A673 (cell line): Measurements from ENCODE around the gene FTO. TPM values are rescaled to one million over a fixed set of nuclear protein-coding genes. Genes with fewer than 3 reads are reported as not detected.

ENCODE experiments used
- BruUV-seq: library from RNA; stranded (reverse); fragments of 400-500 nt; replicated peaks from 2 replicates; lab custom pipeline; 2021; lab: Mats Ljungman, UMichigan
- CTCF ChIA-PET: fragments of 300-600 bp; sonication (Branson Sonifier 250); formaldehyde crosslinking; loops from one replicate; lab custom pipeline; 2022; ENCODE audit warnings: antibody characterized with exemption; lab: Charles Lee
- POLR2A ChIA-PET: fragments of 300-600 bp; sonication (Branson Sonifier 250); formaldehyde crosslinking; loops from one replicate; lab custom pipeline; 2022; ENCODE audit warnings: antibody characterized with exemption; ENCODE audit not compliant: low non-redundant PET; lab: Charles Lee
- DNase-seq: peaks from one replicate; pipeline ENCODE4 v3.0.0-alpha.2; 2015; ENCODE audit warnings: low spot score
- H3K27ac ChIP-seq: fragments of 200-600 bp; sonication (generic); 2 replicates; pipeline ENCODE4 v1.5.1; 2016; ENCODE audit warnings: mixed run types, low read depth, mild to moderate bottlenecking, mixed read lengths, antibody characterized with exemption, low read length; ENCODE audit not compliant: poor library complexity, severe bottlenecking
- H3K27me3 ChIP-seq: fragments of 200-600 bp; sonication (generic); replicated peaks from 2 replicates; pipeline ENCODE4 v1.6.1; 2017; ENCODE audit warnings: mixed run types, low read depth, mild to moderate bottlenecking, mixed read lengths, antibody characterized with exemption, low read length; ENCODE audit not compliant: insufficient read depth, poor library complexity
- H3K36me3 ChIP-seq: fragments of 200-600 bp; sonication (generic); 2 replicates; pipeline ENCODE4 v1.6.1; 2016; ENCODE audit warnings: mixed run types, mild to moderate bottlenecking, mixed read lengths, antibody characterized with exemption, low read length; ENCODE audit not compliant: insufficient read depth, poor library complexity, severe bottlenecking
- H3K4me1 ChIP-seq: fragments of 200-600 bp; sonication (generic); 2 replicates; pipeline ENCODE4 v1.6.1; 2017; ENCODE audit warnings: mixed run types, mild to moderate bottlenecking, mixed read lengths, antibody characterized with exemption, low read length; ENCODE audit not compliant: insufficient read depth, poor library complexity, severe bottlenecking
- H3K4me3 ChIP-seq: fragments of 200-600 bp; sonication (generic); 2 replicates; pipeline ENCODE4 v1.5.1; 2016; ENCODE audit warnings: low read depth, mixed run types, mild to moderate bottlenecking, mixed read lengths, low read length; ENCODE audit not compliant: poor library complexity, severe bottlenecking
- H3K9me3 ChIP-seq: fragments of 200-600 bp; sonication (generic); 2 replicates; pipeline ENCODE4 v1.6.1; 2016; ENCODE audit warnings: mixed run types, low read depth, mild to moderate bottlenecking, mixed read lengths, antibody characterized with exemption, low read length; ENCODE audit not compliant: poor library complexity, severe bottlenecking
- CTCF ChIP-seq: fragments of 300-800, 200-600 bp; sonication (generic); conservative IDR thresholded peaks from 2 replicates; pipeline ENCODE4 v1.5.1; 2017; ENCODE audit warnings: low read depth, mild to moderate bottlenecking, antibody characterized with exemption, low read length, moderate library complexity, mixed read lengths
- EZH2 ChIP-seq: fragments of 200-600 bp; sonication (generic); IDR thresholded peaks from 2 replicates; pipeline ENCODE4 v1.6.1; 2017; ENCODE audit warnings: borderline replicate concordance, low read depth, mild to moderate bottlenecking, mixed read lengths, antibody characterized with exemption, low read length; ENCODE audit not compliant: poor library complexity, severe bottlenecking
- intact Hi-C: fragments of 100-400 bp; cut with micrococcal nuclease; formaldehyde crosslinking; loops from one replicate; pipeline ENCODE4 v1.10.0; 2022; ENCODE audit not compliant: unreplicated experiment
- total RNA-seq: library from RNA; stranded (reverse); gene quantifications from 2 replicates; pipeline ENCODE4 v1.2.3, GENCODE V29; 2021

Gene FTO
- total RNA-seq, 1 experiment from 2014 or later: 73.4 TPM

GRCh38 chr16:54152362-54153239 is 448.6 kb downstream of the FTO start:
- ChIA-PET POLR2A (no interaction called here), CTCF (no interaction called here)
- no peaks in the 10 kb centered on the region for H3K36me3 ChIP-seq
- TF ChIP-seq EZH2 (no peak), CTCF (no peak)
- no peaks in the 10 kb centered on the region for H3K9me3 ChIP-seq
- intact Hi-C loops: no loop called here
- DNase-seq: no peak
- no peak overlapping the region for H3K4me3 ChIP-seq
- no peak overlapping the region for H3K27ac ChIP-seq
- H3K4me1 ChIP-seq: no peaks in the 10 kb centered on the region
- BruUV-seq: no TSS peak
- no peaks in the 10 kb centered on the region for H3K27me3 ChIP-seq

- no peak overlapping the region for H3K4me3 ChIP-seq
- no peaks in the 10 kb centered on the region for H3K36me3 ChIP-seq
- intact Hi-C loops: no loop called here
- no peak for DNase-seq
- ChIA-PET CTCF (no interaction called here), POLR2A (no interaction called here)
- no peak overlapping the region for H3K27ac ChIP-seq
- BruUV-seq: no TSS peak
- H3K27me3 ChIP-seq: no peaks in the 10 kb centered on the region
- H3K4me1 ChIP-seq: no peaks in the 10 kb centered on the region
- TF ChIP-seq CTCF: no peak
- TF ChIP-seq EZH2: no peak
- no peaks in the 10 kb centered on the region for H3K9me3 ChIP-seq
These were observed 449.4 kb downstream of the FTO start for GRCh38 chr16:54153240-54153934.

GRCh38 chr16:54156349-54156748 is 452.4 kb downstream of the FTO start:
- Histone ChIP-seq H3K27ac (no peak overlapping the region), H3K36me3 (no peaks in the 10 kb centered on the region), H3K4me1 (no peaks in the 10 kb centered on the region), H3K4me3 (no peak overlapping the region), H3K9me3 (no peaks in the 10 kb centered on the region), H3K27me3 (no peaks in the 10 kb centered on the region)
- no TSS peak for BruUV-seq
- DNase-seq: no peak
- TF ChIP-seq CTCF: no peak
- TF ChIP-seq EZH2: no peak
- ChIA-PET POLR2A (no interaction called here), CTCF (no interaction called here)
- intact Hi-C loops: no loop called here
